HL-60/S4 treated with phorbol 12-myristate 13-acetate at 8.2 ng/mL for 4 days and 3 days (cell line): ENCODE data around the gene RNU6-7.

Experiments used
- in situ Hi-C: fragments of 300-500 bp; cut with MboI; formaldehyde crosslinking; loops from 2 replicates; pipeline ENCODE4 v1.15.0; 2022; ENCODE audit warnings: low sequenced_read_pairs

RNU6-7 gene

DNA sequence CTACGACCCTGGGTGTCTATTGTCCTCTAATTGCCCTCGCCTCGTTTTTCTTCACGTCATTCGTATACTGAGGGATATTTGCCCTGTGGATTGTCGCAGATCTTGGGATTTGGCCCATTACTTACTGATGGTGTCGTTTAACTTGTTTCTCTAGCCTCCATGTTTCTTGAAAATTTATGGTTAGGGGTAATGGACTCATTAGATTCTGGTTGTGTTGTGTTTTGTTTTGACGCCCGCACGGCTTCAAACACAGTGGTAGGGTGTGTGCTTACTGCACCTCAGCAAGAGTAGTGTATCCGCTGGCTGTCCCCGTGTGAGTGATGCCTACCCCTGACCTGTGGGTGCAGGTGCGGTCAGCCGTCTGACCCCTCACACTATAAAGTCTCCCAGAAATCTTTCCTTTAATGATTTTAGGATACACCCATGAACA, 2.1 kb downstream of the RNU6-7 start:
- in situ Hi-C loops: no loop called here

GRCh38 chr14:32205554-32205953, 3.7 kb downstream of the RNU6-7 start:
- in situ Hi-C loops: no loop called here

DNA sequence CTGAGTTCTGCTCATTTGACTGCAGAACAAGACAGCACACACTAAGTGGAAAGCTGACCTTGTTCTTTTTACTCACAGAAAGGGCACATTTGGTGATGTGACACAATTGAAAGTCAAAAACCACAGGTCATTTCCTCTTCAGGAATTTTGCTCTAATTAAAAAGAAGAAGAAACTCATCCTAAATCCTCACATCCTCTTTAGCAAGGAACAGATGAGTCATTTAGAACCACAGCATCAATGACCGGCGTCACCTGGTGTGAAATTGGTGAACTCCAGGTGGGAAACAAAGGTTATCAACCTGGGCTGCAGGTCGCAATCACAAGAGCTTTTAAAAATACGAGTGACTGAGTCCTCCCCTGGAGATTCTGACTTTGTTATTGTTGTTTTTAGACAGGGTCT, 4.1 kb downstream of the RNU6-7 start:
- in situ Hi-C loops: no loop called here

- in situ Hi-C loops: no loop called here
Measured at GRCh38 chr14:32206552-32206951, 4.7 kb downstream of the RNU6-7 start.

- in situ Hi-C loops: no loop called here
Measured at GRCh38 chr14:32208490-32208889, 6.6 kb downstream of the RNU6-7 start.

GRCh38 chr14:32209471-32209870, 7.6 kb downstream of the RNU6-7 start:
- in situ Hi-C loops: no loop called here

GRCh38 chr14:32211068-32211404, 9.2 kb downstream of the RNU6-7 start:
- in situ Hi-C loops: no loop called here

DNA sequence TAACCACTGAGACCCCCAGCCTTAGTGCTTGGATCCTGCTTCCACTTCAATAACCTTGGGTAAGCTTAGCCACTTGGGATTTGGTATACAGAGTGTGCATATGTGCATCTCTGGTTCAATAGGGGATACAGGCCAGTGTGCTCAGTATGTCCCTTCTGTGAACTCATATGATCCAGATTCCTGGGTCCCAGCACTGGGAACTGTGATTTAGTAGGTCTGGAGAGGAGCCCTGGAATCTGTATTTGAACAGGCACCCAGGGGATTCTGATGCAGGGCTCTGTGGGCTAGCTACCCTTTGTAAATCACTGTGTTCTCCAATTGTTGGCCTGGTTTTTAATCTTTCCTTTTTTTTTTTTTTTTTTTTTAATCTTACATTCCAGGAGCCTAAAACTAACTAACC, 11.0 kb downstream of the RNU6-7 start:
- in situ Hi-C loops: no loop called here

DNA sequence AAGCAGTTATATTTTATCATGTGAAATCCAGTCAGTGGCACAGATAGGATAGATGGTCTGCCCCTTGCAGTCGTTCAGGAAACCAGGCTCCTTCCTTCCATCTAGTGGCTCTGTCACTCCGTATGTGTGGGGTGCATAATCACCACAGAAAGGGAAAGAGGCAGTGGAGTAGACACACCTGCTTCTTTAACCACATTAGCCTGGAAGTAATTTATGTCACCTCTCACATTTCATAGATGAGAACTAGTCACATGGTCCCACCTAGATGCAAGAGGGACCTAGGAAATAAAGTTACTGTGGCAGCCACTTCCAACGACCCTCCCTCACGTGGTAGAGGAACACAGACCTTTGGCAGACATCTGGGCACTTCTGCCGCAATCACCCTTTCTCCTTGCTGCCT, 15.5 kb downstream of the RNU6-7 start:
- in situ Hi-C loops: no loop called here

- in situ Hi-C loops: no loop called here
Measured at GRCh38 chr14:32224737-32225377, 23.0 kb downstream of the RNU6-7 start.

GRCh38 chr14:32225378-32225920, 23.6 kb downstream of the RNU6-7 start:
- in situ Hi-C loops: no loop called here

DNA sequence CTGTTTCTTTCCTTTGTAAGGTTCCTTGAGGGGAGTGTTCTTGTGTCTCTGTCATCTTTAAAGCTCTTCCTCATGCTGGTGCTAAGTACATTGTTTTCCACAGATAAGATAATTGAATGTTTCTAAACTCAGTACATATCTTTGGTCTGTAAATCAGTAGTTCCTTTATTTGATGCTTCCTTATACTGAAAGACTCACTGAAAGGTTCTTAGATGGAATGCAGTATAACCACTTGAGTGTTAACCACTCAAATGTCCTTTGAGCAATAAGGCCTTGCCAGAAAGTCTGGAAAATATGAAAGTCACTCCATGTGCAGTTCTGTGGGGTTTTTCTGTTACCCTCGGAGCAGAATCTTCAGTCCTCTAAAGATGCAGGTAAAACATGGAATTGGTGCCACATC, 24.2 kb downstream of the RNU6-7 start:
- in situ Hi-C loops: no loop called here

- in situ Hi-C loops: no loop called here
Measured at GRCh38 chr14:32230181-32230580, 28.3 kb downstream of the RNU6-7 start.

- in situ Hi-C loops: no loop called here
Measured at GRCh38 chr14:32230695-32231280, 28.9 kb downstream of the RNU6-7 start.

- in situ Hi-C loops: no loop called here
Measured at GRCh38 chr14:32232481-32232880, 30.6 kb downstream of the RNU6-7 start.

DNA sequence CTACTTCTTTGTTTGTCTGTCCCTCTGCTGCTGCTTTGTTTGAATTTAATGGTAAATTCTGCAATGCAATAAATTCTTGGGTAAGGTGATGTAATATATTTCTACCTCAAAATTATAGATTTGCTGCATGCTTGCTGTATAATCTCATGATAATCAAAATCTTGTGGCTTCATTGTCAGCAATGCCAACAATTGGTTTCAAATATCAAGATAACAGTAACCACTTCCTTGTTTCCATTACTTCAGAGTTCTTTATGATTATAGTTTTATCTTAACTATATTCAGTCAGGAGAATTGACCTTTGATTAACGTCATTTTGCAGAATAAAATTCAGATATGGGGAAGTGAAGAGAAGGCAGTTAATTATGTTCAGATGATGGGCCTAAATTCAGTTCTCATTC, 31.4 kb downstream of the RNU6-7 start:
- in situ Hi-C loops: no loop called here

DNA sequence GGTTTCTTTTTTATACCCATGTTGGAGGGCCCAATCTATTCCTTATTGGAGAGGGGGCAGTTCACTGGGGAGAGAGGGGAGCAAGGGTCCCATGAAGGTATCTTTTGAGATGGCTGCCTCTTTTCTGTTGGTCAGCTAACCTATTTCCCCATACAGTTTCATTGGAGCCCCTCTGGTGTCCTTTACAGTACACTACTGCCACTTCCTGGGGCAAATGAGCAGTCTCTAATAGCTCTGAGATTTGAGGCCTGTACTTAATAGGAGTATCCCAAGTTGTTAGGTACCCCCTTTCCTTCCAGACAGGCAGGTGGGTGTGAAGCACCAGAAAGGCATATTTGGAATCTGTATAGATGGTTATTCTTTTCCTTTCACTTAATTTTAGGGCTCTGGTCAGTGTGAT, 42.6 kb downstream of the RNU6-7 start:
- in situ Hi-C loops: no loop called here

DNA sequence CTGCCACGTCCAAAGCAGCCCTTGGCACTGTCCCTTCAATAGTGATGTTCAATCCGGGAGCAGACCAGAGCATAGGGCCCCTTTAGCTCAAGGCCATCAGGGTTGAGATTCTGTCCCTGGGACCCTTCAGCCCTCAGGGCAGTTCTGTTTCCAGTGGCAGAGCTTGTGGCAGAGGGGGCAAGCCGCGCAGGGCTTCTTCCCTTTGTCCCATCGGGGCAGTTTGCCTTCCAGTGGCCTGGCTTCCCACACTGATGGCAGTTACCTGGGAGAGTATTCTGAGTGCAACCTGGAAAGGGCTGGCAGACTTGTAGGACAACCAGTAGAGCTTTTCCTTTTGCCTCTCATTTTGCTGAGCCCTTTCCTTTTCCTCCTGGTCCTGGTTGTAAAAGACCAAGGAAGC, 44.9 kb downstream of the RNU6-7 start:
- in situ Hi-C loops: no loop called here

DNA sequence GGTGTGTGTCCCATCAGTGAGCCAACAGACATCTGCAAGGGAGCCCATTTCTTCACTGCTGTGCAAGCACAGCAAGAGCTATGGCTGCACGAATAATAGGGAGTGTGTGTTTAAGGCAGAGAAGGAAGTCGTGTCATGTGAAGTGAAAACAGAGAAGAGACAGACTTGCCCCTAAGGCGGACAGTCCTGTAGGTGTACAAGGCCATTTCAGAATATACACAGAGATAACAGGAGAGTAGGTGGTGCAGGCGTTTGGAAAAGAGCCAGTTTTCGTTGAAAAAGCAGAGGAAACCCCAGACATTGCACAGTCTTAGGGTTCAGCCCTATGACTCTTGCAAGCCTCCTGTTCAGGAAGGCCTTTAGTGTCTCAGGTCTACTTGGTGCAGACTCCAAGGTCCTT, 47.5 kb downstream of the RNU6-7 start:
- in situ Hi-C loops: no loop called here

GRCh38 chr14:32249780-32250179, 47.9 kb downstream of the RNU6-7 start:
- in situ Hi-C loops: loop anchor here (25.0 kb wide), 1 partner anchor 737 kb away; no protein-coding TSS in a partner anchor

DNA sequence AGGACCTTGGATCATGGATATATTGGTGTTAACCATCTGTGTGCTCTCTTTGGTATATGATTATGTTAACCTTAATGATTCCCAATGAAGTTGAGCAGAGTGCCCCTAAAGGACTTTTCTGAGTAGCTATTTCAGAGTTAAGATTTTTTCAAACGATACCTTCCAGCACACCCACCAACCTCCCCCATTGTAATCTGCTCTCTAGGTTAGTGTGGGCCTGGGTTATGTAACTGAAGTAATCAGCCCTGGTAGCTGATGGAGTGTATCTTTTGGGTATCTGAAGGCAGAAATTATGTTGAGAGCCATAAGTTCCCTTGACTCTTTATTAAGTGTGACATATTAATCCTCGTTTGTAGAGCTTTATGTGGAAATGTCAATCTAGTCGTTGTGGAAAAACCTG, 48.8 kb downstream of the RNU6-7 start:
- in situ Hi-C loops: loop anchor here (25.0 kb wide), 1 partner anchor 738 kb away; no protein-coding TSS in a partner anchor

DNA sequence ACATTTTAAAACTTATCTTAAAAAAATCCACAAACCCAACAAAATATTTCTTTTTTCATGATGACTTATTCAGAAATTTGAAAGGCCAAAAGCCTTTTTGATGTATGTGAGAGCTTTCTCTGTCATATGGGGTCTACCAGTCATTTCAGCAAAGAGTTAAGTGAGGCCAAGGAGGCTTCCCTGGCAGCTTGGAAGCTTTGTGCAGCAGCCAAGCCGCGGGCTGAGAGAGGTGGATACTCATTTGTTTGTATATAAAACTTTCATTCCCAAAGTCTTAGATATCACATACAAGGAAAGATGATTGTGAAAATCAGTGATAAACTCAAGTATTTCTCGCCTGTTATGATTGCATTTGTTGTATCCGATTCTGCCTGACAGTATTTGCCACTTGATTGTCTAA, 49.7 kb downstream of the RNU6-7 start:
- in situ Hi-C loops: loop anchor here (25.0 kb wide), 1 partner anchor 739 kb away; no protein-coding TSS in a partner anchor
